ENCODE measurements around the gene CTPS2. TPM values are rescaled to one million over a fixed set of nuclear protein-coding genes. Genes with fewer than 3 reads are reported as not detected.

CTPS2 gene
- total RNA-seq, 6 donors from 2014 or later, result 5.1 to 30.1 (median 10.7) TPM

DNA sequence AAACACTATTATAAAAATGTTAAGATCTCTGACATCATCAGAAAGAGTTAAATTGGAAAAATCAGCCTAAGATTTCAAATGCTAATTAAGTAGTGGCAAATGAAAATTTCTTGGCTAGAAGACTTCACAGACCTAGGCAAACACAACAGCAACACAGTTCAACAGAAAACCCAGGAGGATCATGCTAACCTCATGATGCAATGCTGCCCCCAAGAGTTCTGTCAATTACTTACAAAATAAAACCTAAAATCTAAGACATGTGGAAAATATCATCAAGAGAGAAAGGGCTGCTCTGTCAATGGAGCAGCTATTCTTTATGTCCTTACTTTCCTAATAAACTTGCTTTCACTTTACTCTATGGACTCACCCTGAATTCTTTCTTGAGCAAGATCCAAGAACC lies 41.5 kb downstream of the CTPS2 start:
- no peak for DNase-seq
- Histone ChIP-seq H3K9me3 (no peaks in the 10 kb centered on the region), H3K27me3 (no peaks in the 10 kb centered on the region), H3K36me3 (peaks cover 0 to 18% (median under 1%) of the 10 kb centered on the region in 4 donors), H3K4me1 (no peaks in the 10 kb centered on the region), H3K27ac (no peak overlapping the region), H3K4me3 (no peak overlapping the region)
- no peak for ATAC-seq (ENCODE audit: low FRiP score in 2 of 2)
- TF ChIP-seq CTCF (IDR thresholded peaks at IDR 0.05) (peak in 1 of 6 experiments; percentile 6), POLR2AphosphoS5 (IDR thresholded peaks at IDR 0.05) (no peak)

DNA sequence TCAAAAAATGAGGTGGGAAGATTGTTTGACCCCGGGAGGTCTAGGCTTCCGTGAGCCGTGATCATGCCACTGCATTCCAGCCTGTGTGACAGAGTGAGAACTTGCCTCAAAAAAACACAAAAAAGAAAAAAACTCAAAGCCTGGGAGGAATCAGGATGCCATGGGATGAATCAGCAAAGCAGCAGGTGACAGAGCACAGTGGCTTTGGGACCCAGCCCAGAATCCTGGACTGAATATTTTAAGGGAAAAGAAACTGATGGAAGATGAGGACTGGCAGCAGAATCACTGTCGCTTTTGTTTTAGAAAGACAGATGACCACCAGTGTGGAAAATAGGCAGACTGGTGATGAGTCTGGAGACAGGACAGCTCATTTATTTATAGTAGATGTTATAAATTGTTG lies 45.9 kb downstream of the CTPS2 start:
- no peak overlapping the region for H3K27ac ChIP-seq
- DNase-seq (no peak), ATAC-seq (ENCODE audit: low FRiP score in 2 of 2) (no peak)
- no peaks in the 10 kb centered on the region for H3K9me3 ChIP-seq
- H3K36me3 ChIP-seq, result peaks cover 0 to 15% (median 3%) of the 10 kb centered on the region in 4 donors
- H3K27me3 ChIP-seq, result no peaks in the 10 kb centered on the region
- H3K4me3 ChIP-seq, result no peak overlapping the region
- no peak for TF ChIP-seq POLR2AphosphoS5 (IDR thresholded peaks at IDR 0.05)
- no peak for TF ChIP-seq EP300 (IDR thresholded peaks at IDR 0.05)
- TF ChIP-seq CTCF (IDR thresholded peaks at IDR 0.05), result no peak
- TF ChIP-seq POLR2A (IDR thresholded peaks at IDR 0.05), result no peak
- no peaks in the 10 kb centered on the region for H3K4me1 ChIP-seq
- 91 to 92% methylated on average over 4 of the region's 4 CpGs for WGBS, 2 donors

DNA sequence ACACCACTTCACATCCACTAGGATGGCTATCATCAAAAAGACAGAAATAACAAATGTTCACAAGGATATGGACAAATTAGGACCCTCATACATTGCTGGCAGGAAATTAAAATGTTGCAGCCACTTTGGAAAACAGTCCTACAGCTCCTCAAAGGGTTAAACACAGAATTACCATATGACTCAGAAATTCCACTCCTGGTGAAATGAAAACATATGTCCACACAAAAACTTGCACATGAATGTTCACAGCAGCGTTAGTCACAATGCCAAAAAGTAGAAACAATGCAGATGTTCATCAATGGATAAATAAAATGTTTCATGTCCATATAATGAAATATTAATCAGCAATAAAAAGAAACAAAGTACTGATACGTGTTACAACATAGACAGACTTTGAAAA lies 47.4 kb downstream of the CTPS2 start:
- DNase-seq (no peak), ATAC-seq (ENCODE audit: low FRiP score in 2 of 2) (no peak)
- Histone ChIP-seq H3K4me1 (no peaks in the 10 kb centered on the region), H3K4me3 (no peak overlapping the region), H3K27me3 (no peaks in the 10 kb centered on the region), H3K9me3 (no peaks in the 10 kb centered on the region), H3K36me3 (peaks cover 0 to 15% (median 3%) of the 10 kb centered on the region in 4 donors), H3K27ac (no peak overlapping the region)
- 58 to 72% methylated on average over 2 of the region's 2 CpGs for WGBS, 2 donors
- TF ChIP-seq EP300 (IDR thresholded peaks at IDR 0.05) (no peak), POLR2AphosphoS5 (IDR thresholded peaks at IDR 0.05) (no peak), CTCF (IDR thresholded peaks at IDR 0.05) (no peak), POLR2A (IDR thresholded peaks at IDR 0.05) (no peak)

DNA sequence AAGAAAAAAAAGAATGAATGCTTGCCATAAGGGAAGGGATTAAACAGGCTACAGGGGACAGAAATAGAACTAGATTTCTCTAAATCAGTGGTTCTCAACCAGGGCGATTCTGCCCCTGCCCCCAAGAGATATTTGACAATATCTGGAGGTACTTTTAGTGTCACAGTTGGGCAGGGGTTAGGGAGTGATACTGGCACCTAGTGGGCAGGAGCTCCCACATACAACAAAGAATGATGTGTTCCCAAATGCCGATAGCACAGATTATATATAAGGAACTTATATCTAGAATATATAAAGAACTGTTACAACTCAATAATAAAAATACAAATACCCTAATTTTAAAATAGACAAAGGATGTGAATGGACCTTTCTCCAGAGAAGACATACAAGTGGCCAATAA lies 47.8 kb downstream of the CTPS2 start:
- Histone ChIP-seq H3K9me3 (no peaks in the 10 kb centered on the region), H3K4me3 (no peak overlapping the region), H3K4me1 (no peaks in the 10 kb centered on the region), H3K27me3 (no peaks in the 10 kb centered on the region), H3K36me3 (peaks cover 0 to 15% (median 3%) of the 10 kb centered on the region in 4 donors), H3K27ac (no peak overlapping the region)
- no peak for ATAC-seq (ENCODE audit: low FRiP score in 2 of 2)
- no peak for DNase-seq
- 81 to 97% methylated on average over 2 of the region's 2 CpGs for WGBS, 2 donors
- TF ChIP-seq CTCF (IDR thresholded peaks at IDR 0.05), result no peak
- TF ChIP-seq POLR2AphosphoS5 (IDR thresholded peaks at IDR 0.05), result no peak
- no peak for TF ChIP-seq POLR2A (IDR thresholded peaks at IDR 0.05)
- no peak for TF ChIP-seq EP300 (IDR thresholded peaks at IDR 0.05)

DNA sequence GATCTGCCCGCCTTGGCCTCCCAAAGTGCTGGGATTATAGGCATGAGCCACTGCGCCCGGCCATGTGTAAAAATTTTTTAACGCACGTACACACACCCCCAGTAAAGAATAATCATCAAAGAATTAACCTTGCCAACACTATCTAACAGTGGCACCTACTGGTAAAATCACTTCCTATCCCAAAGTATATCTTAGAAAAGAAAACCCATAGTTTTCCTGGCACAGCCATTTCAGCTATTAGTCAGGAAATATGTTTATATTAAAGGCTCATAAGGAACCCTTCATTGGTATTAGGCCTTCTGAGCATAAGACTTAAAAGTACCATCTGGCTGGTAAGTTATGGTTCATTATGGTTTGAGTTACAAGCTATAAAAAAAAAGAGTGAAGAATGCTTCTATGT lies 48.4 kb downstream of the CTPS2 start:
- Histone ChIP-seq H3K4me3 (no peak overlapping the region), H3K27ac (no peak overlapping the region), H3K27me3 (no peaks in the 10 kb centered on the region), H3K9me3 (no peaks in the 10 kb centered on the region), H3K36me3 (peaks cover 0 to 15% (median 3%) of the 10 kb centered on the region in 4 donors), H3K4me1 (no peaks in the 10 kb centered on the region)
- WGBS, 2 donors, result 92 to 95% methylated on average over 5 of the region's 5 CpGs
- TF ChIP-seq POLR2A (IDR thresholded peaks at IDR 0.05), result no peak
- TF ChIP-seq CTCF (IDR thresholded peaks at IDR 0.05), result no peak
- no peak for TF ChIP-seq POLR2AphosphoS5 (IDR thresholded peaks at IDR 0.05)
- TF ChIP-seq EP300 (IDR thresholded peaks at IDR 0.05), result no peak
- no peak for DNase-seq
- no peak for ATAC-seq (ENCODE audit: low FRiP score in 2 of 2)

Measured in upper lobe of left lung (tissue), 6 donors.